Liver (tissue), 3 donors: ENCODE results near the gene GATA6.

ENCODE experiments used
- CTCF ChIP-seq: fragments of 150-350 bp; IDR thresholded peaks from 2 replicates; pipeline ENCODE4 v1.5.1; 2017; ENCODE audit warnings: improper control_type of control experiment, low read depth, low read length; ENCODE audit not compliant: missing input control
- REST ChIP-seq: IDR thresholded peaks from 2 replicates; pipeline ENCODE4 v1.6.1; 2016; ENCODE audit warnings: antibody characterized with exemption, mild to moderate bottlenecking
- SP1 ChIP-seq: IDR thresholded peaks from 2 replicates; pipeline ENCODE4 v1.6.1; 2018; ENCODE audit warnings: antibody characterized with exemption, mild to moderate bottlenecking
- TAF1 ChIP-seq: conservative IDR thresholded peaks from 2 replicates; pipeline ENCODE4 v1.6.1; 2016; ENCODE audit warnings: antibody characterized with exemption, mild to moderate bottlenecking
- donor health status: healthy.
- donor health status: healthy.

DNA sequence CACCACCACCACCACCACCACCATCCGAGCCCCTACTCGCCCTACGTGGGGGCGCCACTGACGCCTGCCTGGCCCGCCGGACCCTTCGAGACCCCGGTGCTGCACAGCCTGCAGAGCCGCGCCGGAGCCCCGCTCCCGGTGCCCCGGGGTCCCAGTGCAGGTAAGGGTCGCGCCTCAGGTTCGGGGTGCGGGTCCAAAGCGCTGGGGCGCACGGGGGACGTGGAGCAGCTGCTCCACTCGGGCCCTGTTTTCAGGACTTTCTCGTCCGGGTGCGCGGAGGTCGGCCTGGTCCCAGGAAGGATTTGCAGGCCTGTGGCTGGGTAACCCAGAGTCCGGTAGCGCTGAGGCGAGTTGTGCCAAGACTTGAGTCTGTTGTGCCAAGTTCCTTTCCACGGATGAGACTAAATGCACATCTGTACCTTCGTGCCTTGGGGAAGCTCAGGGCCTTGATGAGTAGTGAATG lies 2.8 kb downstream of the GATA6 start:
- no peak for TF ChIP-seq CTCF
- no peak for TF ChIP-seq TAF1
- TF ChIP-seq REST: no peak
- no peak for TF ChIP-seq SP1
